Ovary (tissue), 9 donors: ENCODE data around the gene WNT9A. TPM values are rescaled to one million over a fixed set of nuclear protein-coding genes. Genes with fewer than 3 reads are reported as not detected.

Source experiments
- DNase-seq, 5 donors: peaks; one replicate each; pipeline ENCODE4 v3.0.0-alpha.2; 2019 to 2020
- H3K27ac ChIP-seq, 2 donors: fragments of 200-600 bp; one replicate each; pipeline versions ENCODE4 v1.5.1 to v1.8.0; 2019 to 2022
- H3K27me3 ChIP-seq: fragments of 200-600 bp; one replicate; pipeline ENCODE4 v1.8.0; 2022
- H3K36me3 ChIP-seq: fragments of 200-600 bp; sonication (generic); one replicate; pipeline ENCODE4 v1.5.1; 2019
- H3K4me1 ChIP-seq: one replicate; pipeline ENCODE4 v1.8.1; 2013; ENCODE audit warnings: mild to moderate bottlenecking, moderate library complexity; ENCODE audit not compliant: insufficient read depth
- H3K4me3 ChIP-seq: fragments of 200-600 bp; sonication (generic); one replicate; pipeline ENCODE4 v1.5.1; 2017
- H3K9me3 ChIP-seq, 2 donors: fragments of 200-600 bp in 1 of 2; sonication (generic) in 1 of 2; one replicate each; pipeline versions ENCODE4 v1.5.1 to v1.8.1; 2013 to 2019; ENCODE audit warnings: mild to moderate bottlenecking in 1 of 2, moderate library complexity in 1 of 2
- EP300 ChIP-seq: sonication (generic); formaldehyde crosslinking; IDR thresholded peaks from one replicate; pipeline ENCODE4 v1.6.1; 2017; ENCODE audit warnings: antibody characterized with exemption
- POLR2A ChIP-seq: fragments of 450-650 bp; IDR thresholded peaks from one replicate; pipeline ENCODE4 v1.6.1; 2017; ENCODE audit warnings: antibody characterized with exemption, mild to moderate bottlenecking, moderate library complexity
- WGBS, 3 donors: extraction: QIAGEN DNeasy Blood & Tissue Kit in 1 of 3; methylation state at CpG; one replicate each; pipeline versions ENCODE4 v1.1.5 to v1.1.7; 2013 to 2017; 5-methylcytosine and 5-hydroxymethylcytosine counted together
- intact Hi-C, 4 donors: fragments of 100-400 bp; cut with DNase I; formaldehyde crosslinking; loops; one replicate each; pipeline versions ENCODE4 v1.11.0 to v1.15.1; 2022 to 2023
- microRNA-seq, 3 donors: library from miRNA; unstranded; fragments of <30 nt; microRNA quantifications; one replicate each; pipeline versions ENCODE4 to v1.2.0, GENCODE V29; 2019 to 2020
- polyA plus RNA-seq, 2 donors: library from polyadenylated mRNA; stranded (reverse); fragments of 200-250 nt in 1 of 2; fragments of 350-450 nt in 1 of 2; fragmentation: Illumina TruSeq in 1 of 2; extraction: RNeasy Lipid Tissue Mini Kit (QIAGEN cat#74804) in 1 of 2; gene quantifications; one replicate each; pipeline ENCODE4 v1.2.3, GENCODE V29; 2013 to 2014
- small RNA-seq: library from RNA; depleted of rRNA; stranded (forward); fragments of <200 nt; gene quantifications from one replicate; pipeline ENCODE3, GENCODE V24; 2016
- total RNA-seq, 7 donors: library from RNA; depleted of rRNA in 2 of 7; stranded (reverse); fragments of >200 nt in 2 of 7; fragmentation: NEBNext Ultra II Directional in 3 of 7; extraction: Animal tissue kit (Norgen Biotek cat#: 25700) in 3 of 7; gene quantifications; one replicate each; pipeline versions ENCODE4 v1.1.0 to v1.2.4, GENCODE V29; 2016 to 2023
- TF ChIP-seq, protein P1 (sequence below), 3 donors: fragments of 450-650 bp in 2 of 3; fragments of 200-600 bp in 1 of 3; IDR thresholded peaks; one replicate each; pipeline versions ENCODE4 v1.5.1 to v1.8.0; 2016 to 2022; ENCODE audit warnings: antibody characterized with exemption in 3 of 3, mild to moderate bottlenecking in 1 of 3
- donor health status: DM: no; HTN: no; CAD: no; lungs with moderate emphysema.
- donor health status: DM: no; HTN: no; CAD: no.
- donor health status: Bipolar disorder and iron deficiency.
- donor health status: DM: yes; HTN: yes; CAD: no.
- donor health status: DM: no; HTN: no; CAD: no.
- donor health status: DM: yes; HTN: yes; CAD: no.

The WNT9A gene
- total and polyA plus RNA-seq, 9 donors = 1.1 to 15.9 (median 9.8) TPM

DNA sequence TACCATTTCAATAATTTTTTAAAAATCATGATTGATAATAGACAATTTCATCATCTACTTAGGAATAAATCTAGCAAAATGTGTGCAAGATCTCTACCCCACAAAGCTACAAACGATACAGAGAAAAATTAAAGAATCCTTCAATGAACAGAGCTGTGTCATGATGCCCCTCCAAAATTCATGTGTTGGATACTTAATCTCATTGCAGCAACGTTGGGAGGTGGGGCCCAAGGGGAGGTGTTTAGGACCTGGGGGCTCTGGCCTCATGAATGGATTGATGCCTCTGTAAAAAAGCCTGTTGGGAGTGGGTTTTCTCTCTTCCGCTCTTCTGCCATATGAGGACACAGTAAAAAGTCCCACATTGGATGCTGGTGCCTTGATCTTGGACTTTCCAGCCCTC, 77.4 kb downstream of the WNT9A start:
- no peak for DNase-seq
- TF ChIP-seq EP300 = no peak
- TF ChIP-seq, protein P1, sequence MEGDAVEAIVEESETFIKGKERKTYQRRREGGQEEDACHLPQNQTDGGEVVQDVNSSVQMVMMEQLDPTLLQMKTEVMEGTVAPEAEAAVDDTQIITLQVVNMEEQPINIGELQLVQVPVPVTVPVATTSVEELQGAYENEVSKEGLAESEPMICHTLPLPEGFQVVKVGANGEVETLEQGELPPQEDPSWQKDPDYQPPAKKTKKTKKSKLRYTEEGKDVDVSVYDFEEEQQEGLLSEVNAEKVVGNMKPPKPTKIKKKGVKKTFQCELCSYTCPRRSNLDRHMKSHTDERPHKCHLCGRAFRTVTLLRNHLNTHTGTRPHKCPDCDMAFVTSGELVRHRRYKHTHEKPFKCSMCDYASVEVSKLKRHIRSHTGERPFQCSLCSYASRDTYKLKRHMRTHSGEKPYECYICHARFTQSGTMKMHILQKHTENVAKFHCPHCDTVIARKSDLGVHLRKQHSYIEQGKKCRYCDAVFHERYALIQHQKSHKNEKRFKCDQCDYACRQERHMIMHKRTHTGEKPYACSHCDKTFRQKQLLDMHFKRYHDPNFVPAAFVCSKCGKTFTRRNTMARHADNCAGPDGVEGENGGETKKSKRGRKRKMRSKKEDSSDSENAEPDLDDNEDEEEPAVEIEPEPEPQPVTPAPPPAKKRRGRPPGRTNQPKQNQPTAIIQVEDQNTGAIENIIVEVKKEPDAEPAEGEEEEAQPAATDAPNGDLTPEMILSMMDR (IDR thresholded peaks at IDR 0.05) = no peak
- TF ChIP-seq POLR2A = no peak
- Histone ChIP-seq H3K4me1 (no peaks in the 10 kb centered on the region), H3K9me3 (no peaks in the 10 kb centered on the region), H3K27ac (no peak overlapping the region), H3K36me3 (no peaks in the 10 kb centered on the region), H3K4me3 (no peak overlapping the region), H3K27me3 (no peaks in the 10 kb centered on the region)
- intact Hi-C loops = no loop called here
- WGBS, 3 donors = 64 to 70% (median 65%) methylated on average over 3 of the region's 3 CpGs

DNA sequence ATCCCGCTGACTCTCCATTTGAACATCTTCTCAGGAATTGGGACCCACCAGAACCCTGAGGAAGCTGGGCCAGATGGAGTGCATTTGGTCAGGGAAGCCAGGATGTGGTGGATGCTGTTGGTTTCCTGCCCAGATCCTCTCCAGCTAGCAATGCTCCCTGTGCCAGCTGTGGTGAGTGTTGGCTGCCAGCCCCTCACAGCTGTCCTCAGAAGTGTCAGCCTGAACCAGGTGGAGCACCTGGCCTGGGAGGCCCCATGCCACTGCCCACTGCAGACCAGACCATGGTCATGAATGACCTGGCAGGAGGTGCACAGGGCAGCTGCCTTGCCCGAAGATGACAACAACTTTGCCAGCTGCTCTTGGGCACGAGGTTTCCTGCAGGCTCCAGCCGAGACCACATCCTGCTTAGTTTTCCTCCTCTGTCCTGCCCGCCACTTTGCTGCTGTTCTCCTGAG, 77.9 kb downstream of the WNT9A start:
- Histone ChIP-seq H3K9me3 (no peaks in the 10 kb centered on the region), H3K27me3 (no peaks in the 10 kb centered on the region), H3K36me3 (no peaks in the 10 kb centered on the region), H3K4me3 (no peak overlapping the region), H3K27ac (no peak overlapping the region), H3K4me1 (no peaks in the 10 kb centered on the region)
- DNase-seq = peak in 1 of 5 donors; percentile 25
- intact Hi-C loops = no loop called here
- no peak for TF ChIP-seq POLR2A
- TF ChIP-seq EP300 = no peak
- TF ChIP-seq, protein P1 (IDR thresholded peaks at IDR 0.05) = no peak
- 78 to 81% (median 79%) methylated on average over 5 of the region's 5 CpGs for WGBS, 3 donors

DNA sequence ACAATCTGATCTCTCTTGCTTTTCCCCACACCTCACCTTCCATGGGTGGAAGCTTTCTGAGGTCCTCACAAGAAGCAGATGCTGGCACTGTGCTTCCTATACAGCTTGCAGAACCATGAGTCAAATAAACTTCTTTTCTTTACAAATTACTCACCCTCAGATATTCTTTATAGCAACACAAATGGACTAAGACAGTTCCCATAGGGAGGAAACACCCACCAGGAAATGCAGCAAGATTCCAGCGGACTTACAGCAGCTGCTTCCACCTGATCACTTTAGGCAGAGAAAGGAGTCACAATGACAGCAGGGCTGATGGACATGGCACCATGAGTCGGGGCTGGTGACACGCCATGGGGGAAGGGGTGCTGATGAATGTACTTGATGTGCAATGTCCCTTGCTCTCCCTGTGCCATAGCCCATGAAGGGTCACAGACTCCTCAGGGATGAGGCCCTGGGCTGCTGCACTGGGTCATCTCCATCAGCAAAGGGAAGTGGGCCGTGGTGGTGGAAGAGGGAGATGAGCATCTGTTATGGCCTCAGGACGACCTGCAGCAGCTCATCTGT, 78.4 kb downstream of the WNT9A start:
- no peak for TF ChIP-seq EP300
- TF ChIP-seq, protein P1 (IDR thresholded peaks at IDR 0.05) = no peak
- no peak for TF ChIP-seq POLR2A
- no peak overlapping the region for H3K4me3 ChIP-seq
- no peaks in the 10 kb centered on the region for H3K4me1 ChIP-seq
- H3K36me3 ChIP-seq = no peaks in the 10 kb centered on the region
- intact Hi-C loops = no loop called here
- H3K27ac ChIP-seq = no peak overlapping the region
- no peaks in the 10 kb centered on the region for H3K27me3 ChIP-seq
- 63 to 71% (median 63%) methylated on average over 5 of the region's 5 CpGs for WGBS, 3 donors
- DNase-seq = no peak
- no peaks in the 10 kb centered on the region for H3K9me3 ChIP-seq

Small RNA genes within 50 kb of the gene (microRNA-seq; reads per million reads assigned to microRNA genes)
- 0 to 0.79 (median 0.38) reads per million in 3 donors for gene MIR5008

Small RNA genes within 50 kb of the gene (small RNA-seq; reads per million reads assigned to genes)
- gene MIR5008 (not detected), gene SEPT14P17 (not detected)

Other genes starting within 250 kb of the WNT9A start
- 10 to 100 TPM; 23.9 to 28.9 (median 26.4) TPM for gene JMJD4, start 212.6 kb downstream of the WNT9A start, total RNA-seq
- 10 to 100 TPM in 1 of 2 donors, 1 to 10 TPM in 1; 5.9 to 19.9 TPM for gene JMJD4, start 212.6 kb downstream of the WNT9A start, polyA plus RNA-seq
- gene SNAP47, start 212.5 kb downstream of the WNT9A start, total RNA-seq = 100 to 1,000 TPM in 4 of 7 donors, 10 to 100 TPM in 3; 63.5 to 135 (median 106) TPM
- 10 to 100 TPM; 43.5 to 74.9 TPM for gene SNAP47, start 212.5 kb downstream of the WNT9A start, polyA plus RNA-seq
- gene PRSS38, start 132.3 kb downstream of the WNT9A start, total RNA-seq = not detected
- not detected for gene PRSS38, start 132.3 kb downstream of the WNT9A start, polyA plus RNA-seq
- not detected for gene WNT3A, start 59.1 kb upstream of the WNT9A start, total RNA-seq
- gene WNT3A, start 59.1 kb upstream of the WNT9A start, polyA plus RNA-seq = not detected
- 100 to 1,000 TPM; 209 to 345 (median 285) TPM for gene ARF1, start 134.8 kb upstream of the WNT9A start, total RNA-seq
- 100 to 1,000 TPM; 179 to 307 TPM for gene ARF1, start 134.8 kb upstream of the WNT9A start, polyA plus RNA-seq
- gene C1orf35, start 155.4 kb upstream of the WNT9A start, total RNA-seq = 10 to 100 TPM; 16.0 to 24.7 (median 21.0) TPM
- 10 to 100 TPM in 1 of 2 donors, 1 to 10 TPM in 1; 2.8 to 29.3 TPM for gene C1orf35, start 155.4 kb upstream of the WNT9A start, polyA plus RNA-seq
- 10 to 100 TPM; 36.4 to 98.5 (median 43.3) TPM for gene MRPL55, start 161.4 kb upstream of the WNT9A start, total RNA-seq
- gene MRPL55, start 161.4 kb upstream of the WNT9A start, polyA plus RNA-seq = 10 to 100 TPM; 14.6 to 87.5 TPM
- 100 to 1,000 TPM; 129 to 256 (median 171) TPM for gene GUK1, start 192.3 kb upstream of the WNT9A start, total RNA-seq
- 100 to 1,000 TPM in 1 of 2 donors, 10 to 100 TPM in 1; 17.7 to 228 TPM for gene GUK1, start 192.3 kb upstream of the WNT9A start, polyA plus RNA-seq
- gene GJC2, start 202.0 kb upstream of the WNT9A start, total RNA-seq = 10 to 100 TPM in 2 of 7 donors, 1 to 10 TPM in 5; 2.2 to 12.6 (median 8.0) TPM
- gene GJC2, start 202.0 kb upstream of the WNT9A start, polyA plus RNA-seq = 1 to 10 TPM in 1 of 2 donors, under 1 TPM in 1; 0.18 to 2.3 TPM
- 10 to 100 TPM in 4 of 7 donors, 1 to 10 TPM in 3; 3.7 to 14.5 (median 11.1) TPM for gene IBA57, start 217.9 kb upstream of the WNT9A start, total RNA-seq
- 1 to 10 TPM; 2.8 to 5.8 TPM for gene IBA57, start 217.9 kb upstream of the WNT9A start, polyA plus RNA-seq